ENCODE results near the gene LDLR. TPM values are rescaled to one million over a fixed set of nuclear protein-coding genes. Genes with fewer than 3 reads are reported as not detected.
"Not testable (repeated sequence)": the region's sequence is repeated elsewhere in the genome, so short reads cannot be mapped to it uniquely, and the experiment has no call there.

LDLR gene
- total and polyA plus RNA-seq, 2 donors (not counting 3 experiments of a cell fraction or from before 2014, with no cell fraction given), result 142 to 174 TPM

- ChIA-PET CTCF (interaction anchor here (1.0 to 2.9 kb wide), 9 partner anchors 13 to 103 kb away, joined by 3 to 10 read pairs (median 7); partner anchors contain the start of gene KANK2), POLR2A (no interaction called here)
- intact Hi-C loops (cut with micrococcal nuclease), result loop anchor here (1.0 to 2.0 kb wide), 3 partner anchors 16 to 65 kb away; partner anchors contain the start of gene SPC24
- TF ChIP-seq FOS (IDR thresholded peaks at IDR 0.05; ENCODE audit: borderline replicate concordance, insufficient read depth, low read length) (peak; percentile 71), JUN (IDR thresholded peaks at IDR 0.05; ENCODE audit: borderline replicate concordance, insufficient read depth, insufficient read length, low read depth) (no peak)
- Histone ChIP-seq H3K9me1 (replicated peaks; ENCODE audit: control insufficient read depth, extremely low read depth, insufficient read depth, low read length) (no peaks in the 10 kb centered on the region), H2AFZ (ENCODE audit: low read depth, low read length) (no peak overlapping the region), H3K27me3 (ENCODE audit: control insufficient read depth in 2 of 2, insufficient read depth in 2 of 2, low read length in 2 of 2) (no peaks in the 10 kb centered on the region), H3K4me3 (replicated peaks in 1 of 3; ENCODE audit: insufficient read depth in 1 of 3, low read depth in 1 of 3, low read length in 3 of 3) (no peak overlapping the region), H3K36me3 (ENCODE audit: control insufficient read depth in 2 of 2, extremely low read depth in 1 of 2, insufficient read depth in 2 of 2, low read length in 2 of 2) (no peaks in the 10 kb centered on the region), H3K79me2 (ENCODE audit: control insufficient read depth, insufficient read depth, low read length) (no peaks in the 10 kb centered on the region), H3K9me3 (replicated peaks; ENCODE audit: control insufficient read depth, insufficient read depth, low read length) (no peaks in the 10 kb centered on the region), H4K20me1 (replicated peaks; ENCODE audit: control insufficient read depth, extremely low read depth, insufficient read depth, low read length) (no peaks in the 10 kb centered on the region), H3K4me1 (ENCODE audit: control insufficient read depth, extremely low read depth, insufficient read depth, low read length) (peaks cover 45% of the 10 kb centered on the region), H3K9ac (replicated peaks; ENCODE audit: extremely low read depth, insufficient read depth, low read length) (peak overlapping the region; percentile 18), H3K4me2 (ENCODE audit: insufficient read depth, low read length) (peak overlapping the region; percentile 4), H3K27ac (ENCODE audit: insufficient read depth, low read depth, low read length) (peak overlapping the region; percentile 78)
- FAIRE-seq, result peak; percentile 88
- DNase-seq (ENCODE audit: low read depth, low spot score), result peak; percentile 51
- no TSS peak for BruUV-seq (replicated peaks)
- dilution Hi-C loops (cut with MboI; ENCODE audit: extremely low pct_ligation_motif_present, low sequenced_read_pairs), result no loop called here
Observed at GRCh38 chr19:11138601-11139300, 49.5 kb downstream of the LDLR start.

- FAIRE-seq; H3K36me3 ChIP-seq (ENCODE audit: control insufficient read depth in 2 of 2, extremely low read depth in 1 of 2, insufficient read depth in 2 of 2, low read length in 2 of 2); H3K9me3 ChIP-seq (replicated peaks; ENCODE audit: control insufficient read depth, insufficient read depth, low read length); H3K9ac ChIP-seq (replicated peaks; ENCODE audit: extremely low read depth, insufficient read depth, low read length); intact Hi-C loops (cut with micrococcal nuclease); H3K4me2 ChIP-seq (ENCODE audit: insufficient read depth, low read length); H3K9me1 ChIP-seq (replicated peaks; ENCODE audit: control insufficient read depth, extremely low read depth, insufficient read depth, low read length); H2AFZ ChIP-seq (ENCODE audit: low read depth, low read length); BruUV-seq (replicated peaks); DNase-seq (ENCODE audit: low read depth, low spot score); H4K20me1 ChIP-seq (replicated peaks; ENCODE audit: control insufficient read depth, extremely low read depth, insufficient read depth, low read length); POLR2A ChIA-PET; H3K27me3 ChIP-seq (ENCODE audit: control insufficient read depth in 2 of 2, insufficient read depth in 2 of 2, low read length in 2 of 2); dilution Hi-C loops (cut with MboI; ENCODE audit: extremely low pct_ligation_motif_present, low sequenced_read_pairs); H3K4me3 ChIP-seq (replicated peaks in 1 of 3; ENCODE audit: insufficient read depth in 1 of 3, low read depth in 1 of 3, low read length in 3 of 3); H3K79me2 ChIP-seq (ENCODE audit: control insufficient read depth, insufficient read depth, low read length): not testable (repeated sequence)
- peak overlapping the region; percentile 78 for H3K27ac ChIP-seq (ENCODE audit: insufficient read depth, low read depth, low read length)
- peaks cover 47% of the 10 kb centered on the region for H3K4me1 ChIP-seq (ENCODE audit: control insufficient read depth, extremely low read depth, insufficient read depth, low read length)
- CTCF ChIA-PET, result interaction anchor here (2.9 kb wide), 1 partner anchor 64 kb away, joined by 10 read pairs; no protein-coding TSS in a partner anchor
Observed at GRCh38 chr19:11140023-11140538, 50.8 kb downstream of the LDLR start.

All from endothelial cell of umbilical vein (primary cell).